Smooth muscle cell (in vitro differentiated cells): ENCODE results near the gene SHISA5. TPM values are rescaled to one million over a fixed set of nuclear protein-coding genes. Genes with fewer than 3 reads are reported as not detected.

Source experiments
- DNase-seq: peaks from one replicate; lab custom pipeline; 2025; ENCODE audit not compliant: unreplicated experiment; lab: John Stamatoyannopoulos, UW
- H2AFZ ChIP-seq: fragments of 200-600 bp; sonication (generic); 2 replicates; pipeline ENCODE4 v1.6.0; 2016; ENCODE audit warnings: antibody characterized with exemption, low read depth, mild to moderate bottlenecking
- H3F3A ChIP-seq: fragments of 200-600 bp; sonication (generic); 2 replicates; pipeline ENCODE4 v1.6.0; 2017; ENCODE audit warnings: antibody characterized with exemption, low read depth
- H3K27ac ChIP-seq: fragments of 200-600 bp; sonication (generic); 2 replicates; pipeline ENCODE4 v1.5.1; 2016; ENCODE audit warnings: low read depth, mild to moderate bottlenecking
- H3K27me3 ChIP-seq: fragments of 200-600 bp; sonication (generic); 2 replicates; pipeline ENCODE4 v1.6.1; 2016; ENCODE audit warnings: low read depth, mild to moderate bottlenecking
- H3K36me3 ChIP-seq: fragments of 200-600 bp; sonication (generic); 2 replicates; pipeline ENCODE4 v1.5.1; 2016; ENCODE audit warnings: low read depth
- H3K4me1 ChIP-seq: fragments of 200-600 bp; sonication (generic); 2 replicates; pipeline ENCODE4 v1.5.1; 2016; ENCODE audit warnings: low read depth
- H3K4me2 ChIP-seq: fragments of 200-600 bp; sonication (generic); 2 replicates; pipeline ENCODE4 v1.6.0; 2016; ENCODE audit warnings: mild to moderate bottlenecking
- H3K4me3 ChIP-seq: fragments of 200-600 bp; sonication (generic); 2 replicates; pipeline ENCODE4 v1.5.1; 2016; ENCODE audit warnings: mild to moderate bottlenecking
- H3K79me2 ChIP-seq: fragments of 200-600 bp; sonication (generic); 2 replicates; pipeline ENCODE4 v1.6.0; 2016; ENCODE audit warnings: low read depth, mild to moderate bottlenecking
- H3K9ac ChIP-seq: fragments of 200-600 bp; sonication (generic); 2 replicates; pipeline ENCODE4 v1.6.0; 2016; ENCODE audit warnings: low read depth
- H3K9me3 ChIP-seq: fragments of 200-600 bp; sonication (generic); replicated peaks from 2 replicates; pipeline ENCODE4 v1.5.1; 2016; ENCODE audit warnings: low read depth
- H4K20me1 ChIP-seq: fragments of 200-600 bp; sonication (generic); 2 replicates; pipeline ENCODE4 v1.6.0; 2016; ENCODE audit warnings: low read depth
- CTCF ChIP-seq: fragments of 200-600 bp; sonication (generic); IDR thresholded peaks from 2 replicates; pipeline ENCODE4 v1.5.1; 2017; ENCODE audit warnings: borderline replicate concordance, mild to moderate bottlenecking, antibody characterized with exemption; ENCODE audit not compliant: insufficient read depth, poor library complexity, severe bottlenecking
- WGBS: methylation state at CpG from one replicate; pipeline ENCODE4 v1.1.7; 2016; ENCODE audit warnings: low lambda C conversion rate; 5-methylcytosine and 5-hydroxymethylcytosine counted together
- polyA plus RNA-seq: library from polyadenylated mRNA; unstranded; fragments of >200 nt; fragmentation: Nextera tagmentation; extraction: Ambion mirVana; gene quantifications from 2 replicates; pipeline ENCODE4 v1.2.1, GENCODE V29; 2016
- total RNA-seq: library from RNA; depleted of rRNA; stranded (reverse); fragments of >200 nt; gene quantifications from 2 replicates; pipeline ENCODE4 v1.2.3, GENCODE V29; 2014

The SHISA5 gene
- total and polyA plus RNA-seq, 2 experiments from 2014 or later: 124 to 333 TPM

DNA sequence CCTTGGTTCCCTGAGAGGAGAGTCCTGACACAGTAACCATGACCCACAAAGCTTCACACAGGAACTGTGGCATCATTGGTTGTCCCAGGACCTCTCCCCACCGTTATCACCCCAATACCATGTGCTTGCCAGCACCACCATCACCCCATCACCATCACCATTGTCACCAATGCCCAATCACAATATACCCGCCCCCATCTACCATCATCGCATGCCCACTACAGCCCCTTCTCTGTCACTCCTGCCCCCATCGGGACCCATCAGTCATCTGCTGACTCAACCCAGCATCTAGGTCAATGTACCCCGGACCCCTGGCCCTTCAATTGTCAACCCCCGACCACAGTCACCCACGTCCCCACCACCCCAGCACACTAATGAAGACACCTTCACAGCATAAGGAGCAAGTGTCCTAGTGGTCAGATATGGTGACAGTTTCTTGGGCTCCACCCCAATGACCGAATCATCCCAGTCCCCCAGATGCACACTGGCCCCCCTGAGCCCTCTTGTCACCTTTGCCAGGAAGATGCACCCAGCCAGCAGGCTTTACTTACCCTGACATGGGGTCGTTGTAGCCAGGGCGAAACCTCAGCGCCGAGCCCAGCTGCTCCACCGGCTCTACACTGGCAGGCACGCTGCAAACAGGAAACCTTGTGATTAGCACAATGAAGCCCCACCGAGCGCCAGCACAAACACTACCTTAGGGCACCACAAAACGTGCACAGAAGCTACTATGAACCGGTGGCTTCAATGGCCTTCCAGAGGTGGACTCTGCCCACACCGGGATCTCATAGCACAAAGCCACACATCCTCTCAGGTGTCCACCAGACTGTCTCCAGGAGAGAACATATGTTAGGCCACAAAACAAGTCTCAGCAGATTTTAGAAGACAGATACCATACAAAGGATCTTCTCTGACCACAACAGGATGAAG, 25.1 kb downstream of the SHISA5 start:
- Histone ChIP-seq H2AFZ (no peak overlapping the region), H3K4me3 (no peak overlapping the region), H3K27me3 (no peaks in the 10 kb centered on the region), H4K20me1 (no peaks in the 10 kb centered on the region), H3K36me3 (no peaks in the 10 kb centered on the region), H3F3A (no peaks in the 10 kb centered on the region), H3K9ac (no peak overlapping the region), H3K27ac (no peak overlapping the region), H3K9me3 (no peaks in the 10 kb centered on the region), H3K4me1 (peaks cover 12% of the 10 kb centered on the region), H3K4me2 (no peak overlapping the region), H3K79me2 (no peaks in the 10 kb centered on the region)
- no peak for TF ChIP-seq CTCF
- no peak for DNase-seq
- WGBS: 92% methylated on average over 19 of the region's 19 CpGs

- Histone ChIP-seq H3K27me3 (no peaks in the 10 kb centered on the region), H4K20me1 (no peaks in the 10 kb centered on the region), H3K4me2 (no peak overlapping the region), H3K36me3 (no peaks in the 10 kb centered on the region), H3K9me3 (no peaks in the 10 kb centered on the region), H3K4me3 (no peak overlapping the region), H3F3A (peaks cover 7% of the 10 kb centered on the region), H3K9ac (no peak overlapping the region), H3K27ac (no peak overlapping the region), H3K79me2 (no peaks in the 10 kb centered on the region), H3K4me1 (peaks cover 20% of the 10 kb centered on the region), H2AFZ (no peak overlapping the region)
- 93% methylated on average over 9 of the region's 9 CpGs for WGBS
- TF ChIP-seq CTCF: no peak
- DNase-seq: no peak
These were observed 25.9 kb downstream of the SHISA5 start for GRCh38 chr3:48477959-48478520.

- no peak overlapping the region for H3K4me3 ChIP-seq
- no peak for DNase-seq
- H2AFZ ChIP-seq: no peak overlapping the region
- peaks cover 7% of the 10 kb centered on the region for H3F3A ChIP-seq
- no peak for TF ChIP-seq CTCF
- WGBS: 93% methylated on average over 9 of the region's 9 CpGs
- no peaks in the 10 kb centered on the region for H3K27me3 ChIP-seq
- no peak overlapping the region for H3K9ac ChIP-seq
- H3K36me3 ChIP-seq: no peaks in the 10 kb centered on the region
- H3K4me1 ChIP-seq: peaks cover 30% of the 10 kb centered on the region
- no peaks in the 10 kb centered on the region for H3K9me3 ChIP-seq
- H3K79me2 ChIP-seq: peaks cover 12% of the 10 kb centered on the region
- H3K27ac ChIP-seq: no peak overlapping the region
- H3K4me2 ChIP-seq: no peak overlapping the region
- H4K20me1 ChIP-seq: no peaks in the 10 kb centered on the region
These were observed 27.4 kb downstream of the SHISA5 start for GRCh38 chr3:48476426-48477053.
